OCI-LY7 (cell line): ENCODE measurements around the gene RPL28. TPM values are rescaled to one million over a fixed set of nuclear protein-coding genes. Genes with fewer than 3 reads are reported as not detected.

Source experiments
- BruUV-seq: library from RNA; stranded (reverse); fragments of 400-500 nt; replicated peaks from 2 replicates; lab custom pipeline; 2021; lab: Mats Ljungman, UMichigan
- CTCF ChIA-PET: fragments of 300-600 bp; sonication (Branson Sonifier 250); formaldehyde crosslinking; loops from one replicate; lab custom pipeline; 2022; ENCODE audit warnings: antibody characterized with exemption; ENCODE audit not compliant: unreplicated experiment; lab: Charles Lee
- POLR2A ChIA-PET: fragments of 300-600 bp; sonication (Branson Sonifier 250); formaldehyde crosslinking; loops from one replicate; lab custom pipeline; 2022; ENCODE audit warnings: antibody characterized with exemption; lab: Charles Lee
- DNase-seq: peaks from one replicate; pipeline ENCODE4 v3.0.0-alpha.2; 2015; ENCODE audit warnings: low spot score
- H2AFZ ChIP-seq: fragments of 200-600 bp; sonication (generic), shearing (Covaris generic); 2 replicates; pipeline ENCODE4 v1.6.1; 2014; ENCODE audit warnings: mild to moderate bottlenecking, antibody characterized with exemption, low read length, moderate library complexity
- H3K27ac ChIP-seq: fragments of 200-600 bp; sonication (generic); 2 replicates; pipeline ENCODE4 v1.5.1; 2014; ENCODE audit warnings: mixed run types, low read depth, mild to moderate bottlenecking, moderate library complexity, low read length, inconsistent platforms; ENCODE audit not compliant: poor library complexity, severe bottlenecking
- H3K36me3 ChIP-seq: fragments of 200-600 bp; sonication (generic); 2 replicates; pipeline ENCODE4 v1.6.1; 2014; ENCODE audit warnings: mild to moderate bottlenecking, antibody characterized with exemption, low read length, moderate library complexity, mixed read lengths; ENCODE audit not compliant: insufficient read depth
- H3K4me1 ChIP-seq: fragments of 200-600 bp; sonication (generic); 2 replicates; pipeline ENCODE4 v1.5.1; 2014; ENCODE audit warnings: mild to moderate bottlenecking, low read length; ENCODE audit not compliant: insufficient read depth, poor library complexity, severe bottlenecking
- H3K4me2 ChIP-seq: fragments of 200-600 bp; sonication (generic); 2 replicates; pipeline ENCODE4 v1.6.1; 2014; ENCODE audit warnings: mild to moderate bottlenecking, low read length
- H3K4me3 ChIP-seq: fragments of 200-600 bp; sonication (generic); 2 replicates; pipeline ENCODE4 v1.5.1; 2014; ENCODE audit warnings: mild to moderate bottlenecking, low read depth, low read length; ENCODE audit not compliant: poor library complexity, severe bottlenecking
- H3K79me2 ChIP-seq: fragments of 200-600 bp; sonication (generic); 2 replicates; pipeline ENCODE4 v1.6.1; 2016; ENCODE audit warnings: low read depth, mild to moderate bottlenecking, low read length, moderate library complexity, mixed read lengths; ENCODE audit not compliant: insufficient read depth
- H3K9me2 ChIP-seq: fragments of 200-600 bp; sonication (generic); 2 replicates; pipeline ENCODE4 v1.6.1; 2016; ENCODE audit warnings: mild to moderate bottlenecking, low read length, mixed read lengths; ENCODE audit not compliant: insufficient read depth
- H3K9me3 ChIP-seq: fragments of 200-600 bp; sonication (generic); 2 replicates; pipeline ENCODE4 v1.6.1; 2014; ENCODE audit warnings: mild to moderate bottlenecking, mixed run types, low read length, mixed read lengths
- H4K20me1 ChIP-seq: fragments of 200-600 bp; sonication (generic); 2 replicates; pipeline ENCODE4 v1.6.1; 2014; ENCODE audit warnings: mild to moderate bottlenecking, antibody characterized with exemption, low read length, moderate library complexity, mixed read lengths; ENCODE audit not compliant: insufficient read depth
- EZH2phosphoT487 ChIP-seq: fragments of 200-600 bp; sonication (generic); IDR thresholded peaks from 2 replicates; pipeline ENCODE4 v1.6.1; 2018; ENCODE audit warnings: low read depth, borderline replicate concordance, mild to moderate bottlenecking, mixed run types, antibody characterized with exemption, low read length, moderate library complexity, mixed read lengths
- intact Hi-C: fragments of 100-400 bp; cut with micrococcal nuclease; formaldehyde crosslinking; loops from one replicate; pipeline ENCODE4 v1.10.0; 2022; ENCODE audit not compliant: unreplicated experiment
- total RNA-seq, 2 experiments: library from RNA; depleted of rRNA in 1 of 2; stranded (reverse); fragments of >200 nt in 1 of 2; shearing (Covaris generic) in 1 of 2; gene quantifications; 2 replicates each; pipeline ENCODE4 v1.2.3, GENCODE V29; 2014 to 2022
- TF ChIP-seq, protein P1 (sequence below): fragments of 200-600 bp; sonication (generic); conservative IDR thresholded peaks from 2 replicates; pipeline ENCODE4 v1.5.1; 2014; ENCODE audit warnings: mild to moderate bottlenecking, antibody characterized with exemption, low read length, moderate library complexity, mixed read lengths

Gene RPL28
- total RNA-seq, 2 experiments from 2014 or later = 872 to 2,656 TPM

GRCh38 chr19:55355213-55355821 lies 30.4 kb upstream of the RPL28 start:
- no peak for DNase-seq
- Histone ChIP-seq H4K20me1 (no peaks in the 10 kb centered on the region), H3K9me2 (no peaks in the 10 kb centered on the region), H3K79me2 (no peaks in the 10 kb centered on the region), H3K4me1 (peaks cover 12% of the 10 kb centered on the region), H3K4me3 (no peak overlapping the region), H2AFZ (no peak overlapping the region), H3K36me3 (no peaks in the 10 kb centered on the region), H3K4me2 (no peak overlapping the region), H3K27ac (no peak overlapping the region), H3K9me3 (no peaks in the 10 kb centered on the region)
- TF ChIP-seq, protein P1, sequence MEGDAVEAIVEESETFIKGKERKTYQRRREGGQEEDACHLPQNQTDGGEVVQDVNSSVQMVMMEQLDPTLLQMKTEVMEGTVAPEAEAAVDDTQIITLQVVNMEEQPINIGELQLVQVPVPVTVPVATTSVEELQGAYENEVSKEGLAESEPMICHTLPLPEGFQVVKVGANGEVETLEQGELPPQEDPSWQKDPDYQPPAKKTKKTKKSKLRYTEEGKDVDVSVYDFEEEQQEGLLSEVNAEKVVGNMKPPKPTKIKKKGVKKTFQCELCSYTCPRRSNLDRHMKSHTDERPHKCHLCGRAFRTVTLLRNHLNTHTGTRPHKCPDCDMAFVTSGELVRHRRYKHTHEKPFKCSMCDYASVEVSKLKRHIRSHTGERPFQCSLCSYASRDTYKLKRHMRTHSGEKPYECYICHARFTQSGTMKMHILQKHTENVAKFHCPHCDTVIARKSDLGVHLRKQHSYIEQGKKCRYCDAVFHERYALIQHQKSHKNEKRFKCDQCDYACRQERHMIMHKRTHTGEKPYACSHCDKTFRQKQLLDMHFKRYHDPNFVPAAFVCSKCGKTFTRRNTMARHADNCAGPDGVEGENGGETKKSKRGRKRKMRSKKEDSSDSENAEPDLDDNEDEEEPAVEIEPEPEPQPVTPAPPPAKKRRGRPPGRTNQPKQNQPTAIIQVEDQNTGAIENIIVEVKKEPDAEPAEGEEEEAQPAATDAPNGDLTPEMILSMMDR = no peak
- no peak for TF ChIP-seq EZH2phosphoT487
- BruUV-seq = no TSS peak
- ChIA-PET POLR2A (interaction anchor here (0.6 kb wide), 1 partner anchor 54 kb away, joined by 5 read pairs; no protein-coding TSS in a partner anchor), CTCF (interaction anchor here (1.1 kb wide), 1 partner anchor 33 kb away, joined by 3 read pairs; no protein-coding TSS in a partner anchor)
- intact Hi-C loops = no loop called here

- Histone ChIP-seq H2AFZ (no peak overlapping the region), H3K36me3 (no peaks in the 10 kb centered on the region), H3K4me1 (peaks cover 9% of the 10 kb centered on the region), H4K20me1 (no peaks in the 10 kb centered on the region), H3K27ac (no peak overlapping the region), H3K4me2 (no peak overlapping the region), H3K4me3 (no peak overlapping the region), H3K79me2 (no peaks in the 10 kb centered on the region), H3K9me3 (no peaks in the 10 kb centered on the region), H3K9me2 (no peaks in the 10 kb centered on the region)
- intact Hi-C loops = no loop called here
- POLR2A ChIA-PET = no interaction called here
- CTCF ChIA-PET = no interaction called here
- no TSS peak for BruUV-seq
- TF ChIP-seq, protein P1 = no peak
- no peak for TF ChIP-seq EZH2phosphoT487
- no peak for DNase-seq
Measured at GRCh38 chr19:55358493-55358892, 27.2 kb upstream of the RPL28 start.
